Stomach (tissue), 9 donors: ENCODE results near the gene FBXO2. TPM values are rescaled to one million over a fixed set of nuclear protein-coding genes. Genes with fewer than 3 reads are reported as not detected.

Experiments
- DNase-seq, 2 donors: peaks; one replicate each; pipeline versions ENCODE4 v3.0.0 to v3.0.0-alpha.2; 2013 to 2019
- H3K27ac ChIP-seq, 5 donors: fragments of 200-600 bp in 4 of 5; sonication (generic) in 4 of 5; one replicate each; pipeline ENCODE4 v1.5.1; 2013 to 2019; ENCODE audit warnings: mild to moderate bottlenecking in 1 of 5, moderate library complexity in 1 of 5
- H3K27me3 ChIP-seq, 3 donors: fragments of 200-600 bp; sonication (generic); one replicate each; pipeline ENCODE4 v1.5.1; 2017 to 2019; ENCODE audit warnings: mixed run types in 1 of 3
- H3K36me3 ChIP-seq, 4 donors: fragments of 200-600 bp; sonication (generic); 1 replicate in 3 of 4; 2 replicates in 1 of 4; pipeline ENCODE4 v1.5.1; 2016 to 2019
- H3K4me1 ChIP-seq, 4 donors: fragments of 200-600 bp; sonication (generic); one replicate each; pipeline ENCODE4 v1.5.1; 2016 to 2019
- H3K4me3 ChIP-seq, 4 donors: fragments of 200-600 bp; sonication (generic) in 3 of 4; one replicate each; pipeline ENCODE4 v1.5.1; 2016 to 2019; ENCODE audit warnings: mild to moderate bottlenecking in 1 of 4
- H3K9me3 ChIP-seq, 4 donors: fragments of 200-600 bp; sonication (generic); one replicate each; pipeline ENCODE4 v1.5.1; 2016 to 2019
- EP300 ChIP-seq: sonication (generic); formaldehyde crosslinking; IDR thresholded peaks from one replicate; pipeline ENCODE4 v1.6.1; 2017; ENCODE audit warnings: antibody characterized with exemption
- POLR2A ChIP-seq, 4 donors: fragments of 450-650 bp; IDR thresholded peaks; one replicate each; pipeline ENCODE4 v1.6.1; 2016; ENCODE audit warnings: antibody characterized with exemption in 4 of 4, control low read depth in 2 of 4, mild to moderate bottlenecking in 1 of 4, moderate library complexity in 1 of 4
- POLR2AphosphoS5 ChIP-seq, 3 donors: sonication (generic); formaldehyde crosslinking; IDR thresholded peaks; one replicate each; pipeline ENCODE4 v1.6.1; 2016; ENCODE audit warnings: antibody characterized with exemption in 3 of 3
- WGBS, 5 donors: extraction: QIAGEN DNeasy Blood & Tissue Kit in 3 of 5; methylation state at CpG; one replicate each; pipeline versions ENCODE4 v1.1.5 to v1.1.7; 2013 to 2018; 5-methylcytosine and 5-hydroxymethylcytosine counted together
- intact Hi-C: fragments of 100-400 bp; cut with DNase I; formaldehyde crosslinking; loops from one replicate; pipeline ENCODE4 v1.15.1; 2023; ENCODE audit warnings: low total_unique reads
- polyA plus RNA-seq, 3 donors: library from polyadenylated mRNA; stranded (reverse); fragments of 200-250 nt; gene quantifications; one replicate each; pipeline ENCODE4 v1.2.3, GENCODE V29; 2013
- total RNA-seq, 5 donors: library from RNA; depleted of rRNA; stranded (reverse); fragments of >200 nt; gene quantifications; one replicate each; pipeline versions ENCODE4 v1.1.0 to v1.2.3, GENCODE V29; 2014 to 2016
- TF ChIP-seq, protein P1 (sequence below), 7 experiments: fragments of 450-650 bp in 4 of 7; fragments of 200-600 bp in 3 of 7; sonication (generic) in 3 of 7; IDR thresholded peaks; one replicate each; pipeline ENCODE4 v1.5.1; 2016 to 2019; ENCODE audit warnings: antibody characterized with exemption in 7 of 7, control low read depth in 2 of 7, mild to moderate bottlenecking in 1 of 7
- donor health status: healthy with polysubstance abuse.
- donor health status: Bipolar disorder and iron deficiency.
- donor health status: healthy.

The FBXO2 gene
- total and polyA plus RNA-seq, 8 donors = 2.5 to 16.7 (median 9.0) TPM; not detected in 2

DNA sequence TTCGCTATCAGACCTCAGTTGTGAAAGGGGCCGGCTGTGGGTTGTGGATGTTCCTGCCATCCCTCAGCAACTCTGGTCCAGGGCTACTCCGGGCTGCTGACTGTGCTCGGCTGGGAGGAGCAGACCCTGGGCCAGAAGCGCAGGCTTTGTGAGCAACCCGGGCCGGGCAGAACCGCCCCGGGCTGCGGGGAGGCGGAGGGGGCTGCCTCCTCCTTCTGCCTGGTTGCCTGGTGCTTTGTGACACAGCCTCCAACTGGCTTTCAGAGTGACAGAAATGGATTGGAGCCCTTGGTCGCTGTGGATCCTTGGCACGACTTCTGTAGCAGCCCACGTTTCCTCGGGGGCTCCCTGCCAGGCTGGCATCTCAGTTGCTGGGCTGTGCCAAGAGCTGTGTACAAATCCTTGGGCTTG is 47.3 kb upstream of the FBXO2 start:
- TF ChIP-seq POLR2AphosphoS5 (IDR thresholded peaks at IDR 0.05) (no peak), EP300 (no peak), POLR2A (IDR thresholded peaks at IDR 0.05) (no peak)
- TF ChIP-seq, protein P1, sequence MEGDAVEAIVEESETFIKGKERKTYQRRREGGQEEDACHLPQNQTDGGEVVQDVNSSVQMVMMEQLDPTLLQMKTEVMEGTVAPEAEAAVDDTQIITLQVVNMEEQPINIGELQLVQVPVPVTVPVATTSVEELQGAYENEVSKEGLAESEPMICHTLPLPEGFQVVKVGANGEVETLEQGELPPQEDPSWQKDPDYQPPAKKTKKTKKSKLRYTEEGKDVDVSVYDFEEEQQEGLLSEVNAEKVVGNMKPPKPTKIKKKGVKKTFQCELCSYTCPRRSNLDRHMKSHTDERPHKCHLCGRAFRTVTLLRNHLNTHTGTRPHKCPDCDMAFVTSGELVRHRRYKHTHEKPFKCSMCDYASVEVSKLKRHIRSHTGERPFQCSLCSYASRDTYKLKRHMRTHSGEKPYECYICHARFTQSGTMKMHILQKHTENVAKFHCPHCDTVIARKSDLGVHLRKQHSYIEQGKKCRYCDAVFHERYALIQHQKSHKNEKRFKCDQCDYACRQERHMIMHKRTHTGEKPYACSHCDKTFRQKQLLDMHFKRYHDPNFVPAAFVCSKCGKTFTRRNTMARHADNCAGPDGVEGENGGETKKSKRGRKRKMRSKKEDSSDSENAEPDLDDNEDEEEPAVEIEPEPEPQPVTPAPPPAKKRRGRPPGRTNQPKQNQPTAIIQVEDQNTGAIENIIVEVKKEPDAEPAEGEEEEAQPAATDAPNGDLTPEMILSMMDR (IDR thresholded peaks at IDR 0.05) = no peak
- intact Hi-C loops = no loop called here
- DNase-seq = peak in 1 of 2 donors; percentile 59
- Histone ChIP-seq H3K27me3 (peaks cover 0 to 84% (median 24%) of the 10 kb centered on the region in 3 donors), H3K36me3 (no peaks in the 10 kb centered on the region), H3K9me3 (no peaks in the 10 kb centered on the region), H3K27ac (no peak overlapping the region), H3K4me3 (no peak overlapping the region), H3K4me1 (peaks cover 0 to 12% (median 5%) of the 10 kb centered on the region in 4 donors)
- 29 to 49% (median 40%) methylated on average over 14 to 15 of the region's 15 CpGs for WGBS, 5 donors

GRCh38 chr1:11700601-11701467 is 46.6 kb upstream of the FBXO2 start:
- Histone ChIP-seq H3K27me3 (peaks cover 0 to 84% (median 24%) of the 10 kb centered on the region in 3 donors), H3K27ac (no peak overlapping the region), H3K36me3 (no peaks in the 10 kb centered on the region), H3K9me3 (no peaks in the 10 kb centered on the region), H3K4me3 (no peak overlapping the region), H3K4me1 (peaks cover 0 to 12% (median 5%) of the 10 kb centered on the region in 4 donors)
- DNase-seq = peak in 1 of 2 donors; percentile 45
- no peak for TF ChIP-seq EP300
- no peak for TF ChIP-seq POLR2AphosphoS5 (IDR thresholded peaks at IDR 0.05)
- TF ChIP-seq POLR2A (IDR thresholded peaks at IDR 0.05) = no peak
- TF ChIP-seq, protein P1 (IDR thresholded peaks at IDR 0.05) = no peak
- 52 to 60% (median 55%) methylated on average over 27 to 34 of the region's 34 CpGs for WGBS, 5 donors
- intact Hi-C loops = no loop called here

DNA sequence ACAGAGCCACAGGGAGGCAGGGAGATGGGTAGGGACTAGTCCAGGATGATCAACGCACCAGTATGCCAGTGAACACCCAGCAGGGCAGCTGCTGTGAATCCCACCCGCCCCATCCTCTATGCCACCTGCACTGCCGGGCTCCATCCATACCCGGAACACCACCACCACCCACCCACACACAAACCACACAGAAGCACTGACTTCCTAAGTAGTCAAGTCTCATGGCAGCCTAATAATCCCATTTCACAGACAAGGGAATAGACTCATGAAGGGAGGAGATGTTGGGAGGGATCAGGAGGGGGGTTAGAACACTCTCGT is 43.6 kb upstream of the FBXO2 start:
- no peak overlapping the region for H3K4me3 ChIP-seq
- H3K27ac ChIP-seq = no peak overlapping the region
- TF ChIP-seq POLR2AphosphoS5 (IDR thresholded peaks at IDR 0.05) (no peak), EP300 (no peak), POLR2A (IDR thresholded peaks at IDR 0.05) (no peak)
- TF ChIP-seq, protein P1 (IDR thresholded peaks at IDR 0.05) = no peak
- 71 to 86% (median 79%) methylated on average over 4 to 5 of the region's 5 CpGs for WGBS, 5 donors
- H3K27me3 ChIP-seq = peaks cover 0 to 89% (median 30%) of the 10 kb centered on the region in 3 donors
- DNase-seq = no peak
- H3K36me3 ChIP-seq = no peaks in the 10 kb centered on the region
- H3K9me3 ChIP-seq = no peaks in the 10 kb centered on the region
- intact Hi-C loops = no loop called here
- H3K4me1 ChIP-seq = peaks cover 0 to 19% (median 11%) of the 10 kb centered on the region in 4 donors

- Histone ChIP-seq H3K4me1 (peaks cover 0 to 24% (median 12%) of the 10 kb centered on the region in 4 donors), H3K36me3 (no peaks in the 10 kb centered on the region), H3K4me3 (no peak overlapping the region), H3K27ac (no peak overlapping the region), H3K9me3 (no peaks in the 10 kb centered on the region), H3K27me3 (peaks cover 0 to 91% (median 35%) of the 10 kb centered on the region in 3 donors)
- 64 to 74% (median 67%) methylated on average over 8 of the region's 8 CpGs for WGBS, 5 donors
- TF ChIP-seq POLR2AphosphoS5 (IDR thresholded peaks at IDR 0.05) (no peak), EP300 (no peak), POLR2A (IDR thresholded peaks at IDR 0.05) (no peak)
- TF ChIP-seq, protein P1 (IDR thresholded peaks at IDR 0.05) = no peak
- intact Hi-C loops = no loop called here
- DNase-seq = no peak
Observed at GRCh38 chr1:11697188-11697892, 43.1 kb upstream of the FBXO2 start.
